Sigmoid colon (tissue), 7 donors: ENCODE results near the gene SLC8B1. TPM values are rescaled to one million over a fixed set of nuclear protein-coding genes. Genes with fewer than 3 reads are reported as not detected.

Source experiments
- DNase-seq: peaks from one replicate; pipeline ENCODE4 v3.0.0-alpha.2; 2019
- H3K27ac ChIP-seq, 4 donors: fragments of 200-600 bp; sonication (generic); one replicate each; pipeline ENCODE4 v1.5.1; 2016 to 2019; ENCODE audit warnings: mild to moderate bottlenecking in 1 of 4
- H3K27me3 ChIP-seq, 3 donors: fragments of 200-600 bp; sonication (generic); one replicate each; pipeline ENCODE4 v1.5.1; 2019; ENCODE audit warnings: mild to moderate bottlenecking in 1 of 3
- H3K36me3 ChIP-seq, 4 donors: fragments of 200-600 bp; sonication (generic); one replicate each; pipeline ENCODE4 v1.5.1; 2016 to 2019
- H3K4me1 ChIP-seq, 4 donors: fragments of 200-600 bp; sonication (generic); one replicate each; pipeline ENCODE4 v1.5.1; 2017 to 2019
- H3K4me3 ChIP-seq, 4 donors: fragments of 200-600 bp; sonication (generic); one replicate each; pipeline ENCODE4 v1.5.1; 2017 to 2019; ENCODE audit warnings: mild to moderate bottlenecking in 2 of 4, moderate library complexity in 1 of 4
- H3K9me3 ChIP-seq, 4 donors: fragments of 200-600 bp in 3 of 4; sonication (generic) in 3 of 4; one replicate each; pipeline versions ENCODE4 v1.5.1 to v1.6.1; 2013 to 2019
- EP300 ChIP-seq, 4 donors: sonication (generic); formaldehyde crosslinking; IDR thresholded peaks; one replicate each; pipeline ENCODE4 v1.6.1; 2017; ENCODE audit warnings: antibody characterized with exemption in 4 of 4
- POLR2A ChIP-seq, 2 donors: fragments of 450-650 bp; IDR thresholded peaks; one replicate each; pipeline ENCODE4 v1.6.1; 2016; ENCODE audit warnings: antibody characterized with exemption in 2 of 2, mild to moderate bottlenecking in 2 of 2, moderate library complexity in 2 of 2
- POLR2AphosphoS5 ChIP-seq, 4 donors: sonication (generic); formaldehyde crosslinking; IDR thresholded peaks; one replicate each; pipeline ENCODE4 v1.6.1; 2017; ENCODE audit warnings: antibody characterized with exemption in 4 of 4
- WGBS, 2 donors: extraction: QIAGEN DNeasy Blood & Tissue Kit; methylation state at CpG; one replicate each; pipeline ENCODE4 v1.1.7; 2013; 5-methylcytosine and 5-hydroxymethylcytosine counted together
- intact Hi-C: fragments of 100-400 bp; cut with DNase I; formaldehyde crosslinking; loops from one replicate; pipeline ENCODE4 v1.15.1; 2023
- polyA plus RNA-seq, 3 donors: library from polyadenylated mRNA; stranded (reverse); fragments of 200-250 nt; gene quantifications; one replicate each; pipeline ENCODE4 v1.2.3, GENCODE V29; 2013
- total RNA-seq, 4 donors: library from RNA; depleted of rRNA; stranded (reverse); fragments of >200 nt; gene quantifications; one replicate each; pipeline ENCODE4 v1.1.0, GENCODE V29; 2016
- TF ChIP-seq, protein P1 (sequence below), 4 experiments: fragments of 450-650 bp in 3 of 4; fragments of 200-600 bp in 1 of 4; IDR thresholded peaks; one replicate each; pipeline ENCODE4 v1.5.1; 2016 to 2019; ENCODE audit warnings: antibody characterized with exemption in 4 of 4, mild to moderate bottlenecking in 3 of 4, moderate library complexity in 2 of 4
- donor health status: healthy with polysubstance abuse.
- donor health status: Bipolar disorder and iron deficiency.
- donor health status: healthy.

Gene SLC8B1
- total and polyA plus RNA-seq, 7 donors, result 8.4 to 38.5 (median 17.1) TPM

DNA sequence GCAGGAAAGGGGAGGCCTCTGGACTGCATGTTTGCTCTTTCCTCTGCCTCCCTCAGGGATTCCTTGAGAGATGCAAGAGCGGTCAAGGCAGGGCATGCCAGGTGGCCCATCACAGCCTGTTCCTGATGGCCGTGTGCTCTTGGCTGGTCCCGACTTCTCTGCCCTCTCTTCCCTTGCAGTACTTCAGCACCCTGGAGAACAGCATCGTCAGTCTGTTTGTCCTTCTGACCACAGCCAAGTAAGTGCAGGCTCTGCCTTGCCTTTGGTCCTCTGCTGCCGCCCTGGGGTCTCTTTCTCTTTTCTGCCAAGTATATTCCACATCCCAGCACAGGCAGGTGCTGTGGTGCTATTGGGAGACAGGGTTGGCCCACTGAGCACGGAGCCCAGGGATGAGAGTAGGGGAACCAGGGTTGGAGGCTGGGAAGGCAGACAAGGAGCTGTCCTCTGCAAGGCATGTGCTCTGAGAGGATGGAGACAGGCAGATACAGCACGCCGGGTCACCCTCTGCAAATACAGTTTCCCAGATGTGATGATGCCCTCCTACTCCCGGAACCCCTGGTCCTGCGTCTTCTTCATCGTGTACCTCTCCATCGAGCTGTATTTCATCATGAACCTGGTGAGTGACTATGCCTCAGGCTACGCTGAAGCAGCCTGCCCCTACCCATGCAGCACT is 61.7 kb downstream of the SLC8B1 start:
- H3K27ac ChIP-seq, result peak overlapping the region; percentile 57 to 72 (median 70)
- peaks cover 0 to 25% (median 21%) of the 10 kb centered on the region in 4 donors for H3K4me1 ChIP-seq
- WGBS, 2 donors, result 91 to 95% methylated on average over 13 of the region's 13 CpGs
- H3K36me3 ChIP-seq, result peaks cover 14 to 90% (median 38%) of the 10 kb centered on the region in 4 donors
- TF ChIP-seq POLR2A (IDR thresholded peaks at IDR 0.05), result no peak
- no peak for TF ChIP-seq POLR2AphosphoS5 (IDR thresholded peaks at IDR 0.05)
- TF ChIP-seq, protein P1, sequence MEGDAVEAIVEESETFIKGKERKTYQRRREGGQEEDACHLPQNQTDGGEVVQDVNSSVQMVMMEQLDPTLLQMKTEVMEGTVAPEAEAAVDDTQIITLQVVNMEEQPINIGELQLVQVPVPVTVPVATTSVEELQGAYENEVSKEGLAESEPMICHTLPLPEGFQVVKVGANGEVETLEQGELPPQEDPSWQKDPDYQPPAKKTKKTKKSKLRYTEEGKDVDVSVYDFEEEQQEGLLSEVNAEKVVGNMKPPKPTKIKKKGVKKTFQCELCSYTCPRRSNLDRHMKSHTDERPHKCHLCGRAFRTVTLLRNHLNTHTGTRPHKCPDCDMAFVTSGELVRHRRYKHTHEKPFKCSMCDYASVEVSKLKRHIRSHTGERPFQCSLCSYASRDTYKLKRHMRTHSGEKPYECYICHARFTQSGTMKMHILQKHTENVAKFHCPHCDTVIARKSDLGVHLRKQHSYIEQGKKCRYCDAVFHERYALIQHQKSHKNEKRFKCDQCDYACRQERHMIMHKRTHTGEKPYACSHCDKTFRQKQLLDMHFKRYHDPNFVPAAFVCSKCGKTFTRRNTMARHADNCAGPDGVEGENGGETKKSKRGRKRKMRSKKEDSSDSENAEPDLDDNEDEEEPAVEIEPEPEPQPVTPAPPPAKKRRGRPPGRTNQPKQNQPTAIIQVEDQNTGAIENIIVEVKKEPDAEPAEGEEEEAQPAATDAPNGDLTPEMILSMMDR (IDR thresholded peaks at IDR 0.05), result no peak
- TF ChIP-seq EP300 (IDR thresholded peaks at IDR 0.05), result no peak
- intact Hi-C loops, result no loop called here
- H3K9me3 ChIP-seq, result no peaks in the 10 kb centered on the region
- H3K4me3 ChIP-seq, result no peak overlapping the region
- no peaks in the 10 kb centered on the region for H3K27me3 ChIP-seq
- DNase-seq, result no peak

DNA sequence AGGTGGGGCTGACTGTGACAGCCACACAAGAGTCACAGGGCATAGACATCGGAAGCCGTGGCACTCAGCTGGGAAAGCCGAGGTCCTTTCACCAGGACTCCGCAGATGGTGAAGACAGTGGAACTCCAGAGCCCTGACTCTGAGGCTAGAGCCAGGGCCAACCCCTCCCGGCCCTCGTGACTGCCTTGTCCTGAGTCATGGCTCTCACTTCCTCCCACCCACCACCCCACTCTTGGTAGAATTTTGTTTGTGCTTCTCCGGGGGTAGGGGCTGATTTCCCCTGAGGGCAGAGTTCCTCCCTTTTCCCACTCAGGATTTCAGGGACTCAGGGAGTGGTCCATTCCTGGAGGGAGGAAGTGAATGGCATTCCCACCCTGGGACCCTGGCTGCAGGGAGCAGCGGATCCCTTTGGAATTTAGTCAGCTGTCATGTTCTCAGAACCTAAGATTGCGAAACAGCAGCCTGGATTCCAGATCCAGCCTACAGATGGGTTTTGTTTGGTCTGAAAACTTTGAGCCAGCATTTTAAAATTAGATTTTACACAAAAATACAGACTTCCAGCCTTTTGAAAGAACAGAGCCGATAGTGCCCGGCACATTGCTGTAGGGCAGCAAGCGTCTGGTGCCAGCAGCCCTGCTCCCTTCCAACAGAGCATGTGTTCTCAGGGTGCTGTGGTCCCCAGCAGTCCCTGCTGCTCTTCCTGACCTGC is 62.9 kb downstream of the SLC8B1 start:
- 71 to 84% methylated on average over 12 of the region's 12 CpGs for WGBS, 2 donors
- TF ChIP-seq POLR2AphosphoS5 (IDR thresholded peaks at IDR 0.05), result peak; percentile 27 to 64 (median 48)
- TF ChIP-seq EP300 (IDR thresholded peaks at IDR 0.05), result no peak
- no peak for TF ChIP-seq POLR2A (IDR thresholded peaks at IDR 0.05)
- TF ChIP-seq, protein P1 (IDR thresholded peaks at IDR 0.05), result no peak
- peaks cover 0 to 25% (median 21%) of the 10 kb centered on the region in 4 donors for H3K4me1 ChIP-seq
- no peaks in the 10 kb centered on the region for H3K9me3 ChIP-seq
- H3K27me3 ChIP-seq, result no peaks in the 10 kb centered on the region
- peaks cover 10 to 90% (median 30%) of the 10 kb centered on the region in 4 donors for H3K36me3 ChIP-seq
- H3K4me3 ChIP-seq, result no peak overlapping the region
- intact Hi-C loops, result no loop called here
- H3K27ac ChIP-seq, result peak overlapping the region; percentile 57 to 72 (median 70)
- DNase-seq, result peak; percentile 94

- intact Hi-C loops, result no loop called here
- peaks cover 6 to 90% (median 30%) of the 10 kb centered on the region in 4 donors for H3K36me3 ChIP-seq
- peaks cover 0 to 25% (median 21%) of the 10 kb centered on the region in 4 donors for H3K4me1 ChIP-seq
- no peaks in the 10 kb centered on the region for H3K27me3 ChIP-seq
- no peak overlapping the region for H3K4me3 ChIP-seq
- TF ChIP-seq, protein P1 (IDR thresholded peaks at IDR 0.05), result no peak
- TF ChIP-seq POLR2A (IDR thresholded peaks at IDR 0.05), result no peak
- no peak for TF ChIP-seq POLR2AphosphoS5 (IDR thresholded peaks at IDR 0.05)
- no peak for TF ChIP-seq EP300 (IDR thresholded peaks at IDR 0.05)
- no peaks in the 10 kb centered on the region for H3K9me3 ChIP-seq
- WGBS, 2 donors, result 87 to 92% methylated on average over 10 of the region's 10 CpGs
- no peak for DNase-seq
- peak overlapping the region; percentile 57 to 72 (median 70) for H3K27ac ChIP-seq
These were observed 63.5 kb downstream of the SLC8B1 start for GRCh38 chr12:113271466-113271852.

DNA sequence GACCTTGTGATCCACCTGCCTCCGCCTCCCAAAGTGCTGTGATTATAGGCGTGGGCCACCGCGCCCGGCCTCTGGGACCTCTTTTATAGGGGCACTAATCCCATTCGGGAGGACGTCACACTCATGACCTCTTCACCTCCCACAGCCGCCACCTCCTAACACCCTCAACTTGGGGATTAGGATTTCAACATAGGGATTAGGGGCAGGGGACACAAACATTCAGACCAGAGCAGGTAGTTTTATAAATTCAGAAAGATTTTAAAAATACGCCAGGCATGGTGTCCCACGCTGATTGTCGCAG is 64.2 kb downstream of the SLC8B1 start:
- Histone ChIP-seq H3K27ac (no peak overlapping the region), H3K9me3 (no peaks in the 10 kb centered on the region), H3K4me3 (no peak overlapping the region), H3K4me1 (peaks cover 0 to 25% (median 21%) of the 10 kb centered on the region in 4 donors), H3K36me3 (peaks cover 6 to 91% (median 31%) of the 10 kb centered on the region in 4 donors), H3K27me3 (no peaks in the 10 kb centered on the region)
- DNase-seq, result no peak
- WGBS, 2 donors, result 58 to 85% methylated on average over 11 of the region's 11 CpGs
- TF ChIP-seq POLR2A (IDR thresholded peaks at IDR 0.05), result no peak
- no peak for TF ChIP-seq POLR2AphosphoS5 (IDR thresholded peaks at IDR 0.05)
- TF ChIP-seq, protein P1 (IDR thresholded peaks at IDR 0.05), result no peak
- no peak for TF ChIP-seq EP300 (IDR thresholded peaks at IDR 0.05)
- intact Hi-C loops, result no loop called here
